HG03025 (cell line): Measurements from ENCODE around the gene SLC43A2.
"Not testable (repeated sequence)": the region's sequence is repeated elsewhere in the genome, so short reads cannot be mapped to it uniquely, and the experiment has no call there.

Experiments
- ATAC-seq: cut with Tn5 transposase; IDR thresholded peaks from one replicate; pipeline ENCODE4 v1.9.1; 2021; ENCODE audit warnings: mild to moderate bottlenecking, moderate library complexity; ENCODE audit not compliant: unreplicated experiment, low FRiP score

SLC43A2 gene

DNA sequence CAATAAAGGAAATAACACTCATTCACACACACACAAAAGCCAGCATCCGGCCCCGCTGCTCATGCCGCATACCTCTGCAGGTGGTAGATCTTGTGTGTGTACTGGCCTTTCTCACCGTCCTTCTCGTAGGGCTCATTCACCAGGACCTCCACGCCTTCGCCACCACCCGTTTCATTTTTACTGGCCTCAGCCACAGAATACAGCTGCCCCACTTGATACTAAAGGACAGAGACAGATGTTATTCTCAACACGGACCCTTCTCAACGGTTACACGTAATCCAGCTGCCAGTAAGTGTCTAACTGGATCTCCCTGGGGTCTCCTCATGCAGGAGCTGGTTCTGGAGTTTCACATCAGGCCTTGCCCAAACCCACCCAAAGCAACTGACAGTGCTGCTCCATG is 75.7 kb downstream of the SLC43A2 start:
- no peak for ATAC-seq

DNA sequence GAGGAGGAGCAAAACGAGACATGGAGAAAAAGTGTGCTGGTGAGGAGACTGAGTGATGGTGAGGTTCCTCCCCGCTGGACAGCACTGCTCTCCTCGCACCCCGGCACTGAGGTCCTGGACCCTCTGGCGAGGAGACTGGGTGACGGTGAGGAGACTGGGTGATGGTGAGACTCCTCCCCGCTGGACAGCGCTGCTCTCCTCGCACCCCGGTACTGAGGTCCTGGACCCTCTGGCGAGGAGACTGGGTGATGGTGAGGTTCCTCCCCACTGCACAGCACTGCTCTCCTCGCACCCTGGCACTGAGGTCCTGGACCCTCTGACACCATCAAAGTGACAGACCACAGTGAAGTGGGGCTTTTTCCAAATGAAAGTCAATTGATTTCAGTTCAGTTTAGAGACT is 76.9 kb downstream of the SLC43A2 start:
- ATAC-seq, result no peak

DNA sequence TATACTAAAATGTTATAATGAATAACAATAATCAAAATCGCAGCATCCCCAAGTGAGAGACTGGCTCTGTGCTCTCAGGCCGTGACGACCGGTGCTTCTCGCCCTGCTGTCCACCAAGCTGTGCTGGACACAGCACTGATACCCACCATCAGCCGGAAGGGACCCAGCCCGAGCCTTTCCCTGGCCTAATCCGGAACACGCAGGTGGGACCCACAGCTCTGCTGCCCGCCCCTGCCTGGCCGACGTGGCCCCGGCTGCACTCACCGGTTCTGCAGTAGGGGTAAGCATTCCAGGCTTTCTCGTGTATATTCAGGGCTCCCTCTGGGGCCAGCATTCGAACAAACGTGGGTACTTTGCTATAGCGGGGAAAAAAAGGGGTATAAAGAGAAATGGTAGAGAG is 80.6 kb downstream of the SLC43A2 start:
- ATAC-seq, result no peak

DNA sequence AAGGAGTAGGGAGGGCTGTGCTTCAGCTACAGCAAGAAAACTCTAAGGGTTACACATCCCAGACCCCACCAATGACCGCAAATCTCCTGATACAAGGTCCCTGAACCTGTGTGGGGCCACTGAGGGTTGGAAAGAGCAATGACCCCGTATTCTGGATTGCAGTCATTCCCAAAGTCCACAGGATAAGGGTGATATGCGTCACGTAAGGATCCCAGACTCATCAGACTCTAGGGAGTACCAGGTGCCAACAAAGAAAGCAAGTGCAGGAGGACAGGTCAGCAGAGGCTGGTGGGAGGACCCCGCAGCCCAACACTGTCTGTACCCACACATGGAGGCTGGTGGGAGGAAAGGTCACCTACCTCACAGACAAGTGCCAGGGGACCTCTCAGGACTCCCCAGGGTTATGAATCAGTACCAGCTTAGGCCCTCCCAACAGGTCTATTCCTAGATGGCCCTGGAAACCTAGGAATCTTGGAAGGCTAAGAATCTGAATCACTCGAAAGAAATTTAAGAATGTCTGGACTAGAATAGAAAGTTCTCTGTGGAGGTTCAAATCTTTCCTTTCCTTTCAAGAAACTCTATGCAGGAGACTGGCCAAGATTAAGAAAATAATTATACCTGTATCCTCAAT is 82.2 kb downstream of the SLC43A2 start:
- ATAC-seq, result no peak

DNA sequence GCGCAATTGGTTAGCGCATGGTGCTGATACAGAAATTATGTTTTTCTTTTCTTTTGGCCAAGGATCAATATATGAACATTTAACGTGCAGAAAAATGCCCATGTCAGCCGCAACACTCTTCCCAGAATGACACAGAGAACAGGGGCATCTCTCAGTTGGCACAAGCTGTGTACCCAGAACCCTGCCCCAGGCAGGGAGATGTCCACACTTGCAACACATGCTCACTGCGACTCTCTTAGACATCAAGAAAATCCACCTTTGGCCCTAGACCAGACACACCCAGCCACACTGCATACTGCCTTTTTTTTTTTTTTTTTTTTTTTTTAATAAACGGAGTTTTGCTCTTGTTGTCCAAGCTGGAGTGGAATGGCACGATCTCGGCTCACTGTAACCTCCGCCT is 83.0 kb downstream of the SLC43A2 start:
- no peak for ATAC-seq

DNA sequence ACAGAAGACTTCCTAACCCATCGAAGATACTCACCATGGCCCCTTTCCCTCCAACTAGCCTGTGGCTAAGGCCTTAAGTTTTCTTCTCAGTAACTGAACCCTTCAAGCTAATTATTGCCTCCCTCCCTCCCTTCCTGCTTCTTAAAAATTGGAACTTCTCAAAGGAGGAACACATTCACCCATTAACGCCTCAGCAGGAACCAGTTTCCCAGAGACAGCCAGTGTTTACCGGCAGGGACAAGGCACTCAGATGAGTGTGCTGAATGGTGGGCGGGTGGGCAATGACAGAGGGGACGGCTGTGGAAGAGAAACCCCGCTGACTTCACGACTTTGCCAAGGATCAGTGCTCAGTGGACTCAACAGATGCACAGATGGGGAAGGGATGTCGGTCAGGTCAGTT is 86.3 kb downstream of the SLC43A2 start:
- ATAC-seq, result no peak

DNA sequence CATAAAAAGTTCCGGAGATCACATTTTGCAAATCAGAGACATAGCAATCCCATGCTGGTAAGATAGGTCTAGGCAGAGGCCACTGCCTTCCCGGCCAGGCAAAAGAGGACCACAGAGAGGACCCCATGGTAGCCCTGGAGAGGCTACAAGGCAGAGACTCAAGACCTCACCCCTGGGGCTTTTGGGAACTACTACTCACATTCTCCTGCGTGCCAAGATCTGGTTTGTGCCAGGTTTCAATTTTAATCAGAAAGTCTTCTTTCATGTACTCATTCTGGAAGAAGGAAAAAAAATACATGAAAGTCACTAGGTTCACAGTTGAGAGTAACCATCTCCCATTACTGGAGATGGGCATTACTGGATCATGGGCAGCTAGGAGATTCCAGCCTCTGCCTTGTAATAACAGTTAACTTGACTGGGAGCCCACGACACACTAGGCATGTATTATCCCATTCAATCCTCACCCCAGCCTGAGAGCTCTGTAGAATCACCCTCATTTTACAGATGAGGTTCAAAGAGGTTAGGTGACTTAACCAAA is 87.2 kb downstream of the SLC43A2 start:
- ATAC-seq, result no peak

DNA sequence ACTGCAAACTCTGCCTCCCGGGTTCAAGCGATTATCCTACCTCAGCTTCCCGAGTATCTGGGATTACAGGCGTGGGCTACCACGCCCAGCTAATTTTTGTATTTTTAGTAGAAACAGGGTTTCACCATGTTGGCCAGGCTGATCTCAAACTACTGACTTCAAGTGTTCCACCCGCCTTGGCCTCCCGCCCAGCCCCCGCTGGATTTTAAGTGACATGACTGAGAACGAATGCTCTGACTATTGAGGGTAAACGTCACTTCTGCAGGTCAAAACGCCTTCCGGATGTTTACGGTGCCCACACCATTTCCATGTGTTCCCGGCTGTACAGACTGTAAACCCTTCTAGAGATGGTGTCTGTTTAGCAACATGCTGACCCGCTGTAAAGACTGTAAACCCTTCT is 88.8 kb downstream of the SLC43A2 start:
- ATAC-seq, result no peak

DNA sequence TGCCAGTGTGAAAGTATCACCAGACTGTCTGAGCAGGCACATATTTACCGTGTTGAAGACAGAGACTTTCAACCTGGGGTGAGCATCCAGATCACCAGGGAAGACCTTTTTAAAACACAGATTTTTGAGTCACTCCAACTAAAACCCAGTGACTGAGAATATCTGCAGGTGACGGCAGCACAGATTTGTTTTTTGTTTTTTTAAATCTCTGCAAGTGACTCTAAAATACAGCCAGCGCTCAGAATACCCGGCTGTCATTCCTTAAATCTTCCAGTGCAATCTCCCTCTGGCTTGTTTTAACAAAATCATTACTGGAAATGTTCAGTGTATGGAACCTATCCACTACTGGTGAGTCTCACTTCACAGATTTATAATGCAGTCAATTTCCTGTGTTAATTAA is 92.9 kb downstream of the SLC43A2 start:
- ATAC-seq, result no peak

DNA sequence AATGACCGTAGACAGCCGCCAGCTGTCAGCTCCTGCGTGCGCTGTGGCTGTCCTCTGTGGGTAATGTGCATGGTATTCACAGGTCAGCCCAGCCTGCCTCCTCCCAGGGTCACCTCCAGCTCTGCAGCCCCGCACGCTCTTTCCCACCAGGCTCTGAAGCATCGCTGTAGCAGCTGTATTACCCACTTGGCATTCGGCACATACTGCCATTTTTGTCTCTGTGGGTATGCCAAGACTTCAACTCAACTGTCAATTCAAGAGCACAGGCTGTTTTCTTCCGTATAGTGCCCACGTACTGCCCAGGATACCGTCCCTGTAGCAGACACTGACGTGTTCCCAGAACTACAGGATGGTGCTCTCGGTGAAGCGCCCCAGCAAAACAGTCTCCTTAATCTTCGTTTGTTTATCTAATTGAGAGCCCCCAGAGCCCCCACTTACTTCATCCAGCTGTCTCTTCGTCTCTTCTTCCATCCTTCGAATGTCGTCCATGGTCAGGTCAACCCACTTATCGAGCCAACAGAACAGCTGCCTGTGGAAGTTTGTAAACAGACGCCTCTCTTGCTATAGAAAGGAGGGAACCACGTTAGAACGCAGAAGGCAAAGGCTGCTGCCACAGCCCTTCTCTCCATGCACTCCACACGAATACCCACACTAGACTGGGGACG is 94.8 kb downstream of the SLC43A2 start:
- ATAC-seq, result no peak

DNA sequence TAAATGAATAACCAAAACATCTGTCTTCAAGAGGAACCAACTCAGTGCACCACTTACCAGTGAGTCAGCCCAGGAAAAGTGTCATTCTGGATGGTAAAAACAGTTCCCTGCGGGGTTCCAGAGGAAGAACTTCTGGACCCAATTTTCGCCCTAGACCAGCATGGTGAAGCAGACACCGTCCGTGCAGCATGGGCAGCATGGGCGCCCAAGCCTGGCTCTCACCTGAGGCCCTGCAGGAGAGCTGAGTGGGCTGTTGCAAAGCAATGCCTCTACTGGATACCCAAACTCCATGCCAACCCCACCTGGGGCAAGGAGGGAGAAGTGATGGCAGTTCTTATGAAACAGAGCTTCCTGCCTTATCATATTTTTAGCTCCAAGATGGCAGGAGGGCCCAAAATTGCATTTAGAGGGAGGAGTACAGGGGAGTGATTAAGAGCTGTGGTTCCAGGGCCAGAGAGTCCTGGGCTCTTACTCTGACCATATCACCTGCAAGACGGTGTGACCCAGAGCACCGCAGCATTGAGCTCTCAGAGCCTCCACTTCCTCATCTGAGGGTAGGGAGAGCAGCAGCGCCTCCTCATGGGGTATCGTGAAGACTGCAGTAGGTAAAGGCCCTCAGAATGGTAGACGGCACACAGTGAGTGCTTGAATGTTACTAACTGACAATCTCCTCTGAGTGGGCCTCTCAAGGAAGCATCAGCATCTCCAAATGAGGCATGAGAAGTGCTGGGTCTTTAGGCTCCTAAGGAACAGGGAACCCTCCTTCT is 95.6 kb downstream of the SLC43A2 start:
- no peak for ATAC-seq

DNA sequence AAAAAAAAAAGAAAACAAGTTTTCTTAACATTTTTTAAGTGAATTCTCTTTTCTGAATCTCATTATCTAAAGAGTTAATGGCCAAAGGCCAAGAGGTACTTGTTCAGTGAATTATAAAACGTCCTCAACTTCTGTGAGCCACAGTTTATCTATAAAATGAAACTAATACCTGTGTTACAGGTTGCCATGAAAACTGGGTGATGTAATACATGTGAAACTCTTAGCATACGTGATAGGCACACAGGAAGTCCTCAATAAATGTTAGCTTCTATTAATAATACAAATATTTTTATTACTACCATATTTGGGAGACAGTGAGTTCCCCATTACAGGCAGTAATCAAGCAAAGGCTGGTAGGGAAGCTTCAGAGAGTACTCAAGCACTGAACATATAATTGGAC is 98.8 kb downstream of the SLC43A2 start:
- no peak for ATAC-seq

DNA sequence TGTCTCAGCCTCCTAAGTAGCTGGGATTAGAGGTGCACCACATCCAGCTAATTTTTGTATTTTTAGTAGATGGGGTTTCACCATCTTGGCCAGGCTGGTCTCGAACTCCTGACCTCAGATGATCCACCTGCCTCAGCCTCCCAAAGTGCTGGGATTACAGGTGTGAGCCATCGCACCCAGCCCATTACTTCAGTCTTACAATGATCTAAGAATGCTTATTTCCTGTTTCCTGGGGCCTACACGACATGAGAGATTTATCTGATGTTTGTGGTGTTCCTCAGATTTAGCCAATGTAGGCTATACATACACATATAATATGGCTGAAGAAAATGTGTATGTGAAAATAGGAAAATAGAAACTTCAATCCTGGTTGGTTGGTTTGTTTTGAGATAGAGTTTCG is 101.8 kb downstream of the SLC43A2 start:
- not testable (repeated sequence) for ATAC-seq

DNA sequence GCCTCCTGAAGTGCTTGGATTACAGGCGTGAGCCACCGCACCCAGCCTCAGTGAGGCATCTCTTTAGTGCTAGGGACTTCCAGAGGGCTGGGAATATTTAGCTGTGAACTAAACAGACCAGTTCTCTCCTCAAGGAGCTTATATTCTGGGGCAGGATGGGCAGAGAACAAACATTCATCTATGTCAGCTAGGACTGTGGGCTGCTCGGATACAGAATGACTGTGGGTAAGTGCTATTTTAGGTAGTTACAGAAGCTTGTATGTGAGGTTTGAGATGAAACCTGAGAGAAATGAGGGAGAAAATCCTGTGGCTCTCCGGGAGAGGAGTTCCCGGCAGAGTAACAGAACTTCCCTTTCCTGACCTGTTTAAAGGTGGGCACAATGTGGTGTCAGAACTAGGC is 106.0 kb downstream of the SLC43A2 start:
- ATAC-seq, result no peak

DNA sequence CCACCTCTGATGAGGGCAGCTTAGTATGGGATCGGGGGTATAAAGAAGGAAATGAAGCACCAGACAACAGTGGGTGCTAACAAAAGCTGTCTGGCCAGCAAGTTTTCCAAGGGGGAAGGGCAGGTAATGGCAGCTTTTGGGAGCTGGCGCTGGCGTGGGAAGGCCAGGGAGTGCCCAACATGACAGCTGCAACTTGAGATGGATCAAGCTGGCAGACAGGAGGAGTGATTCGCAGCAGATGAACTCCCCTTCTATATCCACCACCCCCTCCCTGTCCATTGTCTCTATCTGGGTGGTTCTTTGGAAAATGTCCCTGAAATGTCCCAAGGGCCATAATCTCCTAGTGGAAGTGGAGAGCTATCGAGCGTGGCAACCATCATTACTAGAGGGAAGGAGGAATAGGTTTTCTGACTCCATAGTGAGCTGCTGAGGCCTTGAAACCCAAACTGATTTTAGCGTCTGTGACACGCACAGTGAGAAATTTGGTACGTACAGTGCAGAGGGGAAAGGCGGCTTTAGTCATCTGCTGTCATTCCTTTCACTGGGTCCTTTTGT is 107.5 kb downstream of the SLC43A2 start:
- no peak for ATAC-seq

DNA sequence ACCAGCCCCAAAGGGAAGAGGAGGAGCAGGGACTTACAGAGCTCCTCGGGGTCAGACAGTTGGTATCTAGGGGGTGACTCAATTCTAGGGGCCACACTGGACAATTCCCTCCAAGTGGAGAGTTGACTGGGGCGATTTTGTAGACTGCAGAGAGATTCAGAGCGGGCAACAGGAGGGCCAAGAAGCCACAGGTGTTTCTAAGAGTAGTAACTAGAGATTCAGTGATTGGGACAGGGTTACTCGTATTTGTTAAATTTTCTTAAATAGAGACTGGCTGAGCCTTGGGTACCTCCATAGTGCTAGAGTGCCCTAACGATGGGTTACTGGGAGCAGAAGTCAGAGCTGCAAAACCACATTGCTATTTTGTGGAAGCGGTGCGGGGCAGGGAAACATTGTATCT is 109.0 kb downstream of the SLC43A2 start:
- ATAC-seq, result no peak
